HEK293 (cell line): ENCODE data around the gene S100A16.

Source experiments
- CTCF ChIP-seq: fragments of 450-650 bp; formaldehyde crosslinking; IDR thresholded peaks from 2 replicates; pipeline ENCODE4 v1.5.1; 2016; ENCODE audit warnings: missing biosample characterization, missing genetic modification characterization
- GLI2 ChIP-seq: fragments of 450-650 bp; formaldehyde crosslinking; IDR thresholded peaks from 2 replicates; pipeline ENCODE4; 2017; ENCODE audit warnings: missing biosample characterization, missing genetic modification characterization, low read depth, borderline replicate concordance
- PATZ1 ChIP-seq: fragments of 450-650 bp; formaldehyde crosslinking; IDR thresholded peaks from 2 replicates; pipeline ENCODE4 v1.5.1; 2016; ENCODE audit warnings: missing biosample characterization, missing genetic modification characterization
- SCRT1 ChIP-seq: fragments of 450-650 bp; formaldehyde crosslinking; IDR thresholded peaks from 2 replicates; pipeline ENCODE4 v1.5.1; 2016; ENCODE audit warnings: missing biosample characterization, missing genetic modification characterization, borderline replicate concordance
- SP2 ChIP-seq: fragments of 450-650 bp; formaldehyde crosslinking; IDR thresholded peaks from 2 replicates; pipeline ENCODE4 v1.5.1; 2016; ENCODE audit warnings: missing biosample characterization, missing genetic modification characterization
- SP7 ChIP-seq: fragments of 450-650 bp; formaldehyde crosslinking; IDR thresholded peaks from 2 replicates; pipeline ENCODE4 v1.5.1; 2016; ENCODE audit warnings: missing biosample characterization, missing genetic modification characterization
- TCF7L2 ChIP-seq: IDR thresholded peaks from 2 replicates; pipeline ENCODE4 v1.6.1; 2011; ENCODE audit warnings: low read depth, mild to moderate bottlenecking, inconsistent platforms, low read length, moderate library complexity, borderline replicate concordance
- ZBTB1 ChIP-seq: fragments of 450-650 bp; formaldehyde crosslinking; IDR thresholded peaks from 2 replicates; pipeline ENCODE4 v1.5.1; 2016; ENCODE audit warnings: missing biosample characterization, missing genetic modification characterization
- ZNF18 ChIP-seq: fragments of 450-650 bp; formaldehyde crosslinking; IDR thresholded peaks from 2 replicates; pipeline ENCODE4 v1.5.1; 2016; ENCODE audit warnings: missing biosample characterization, missing genetic modification characterization
- ZNF416 ChIP-seq: fragments of 450-650 bp; formaldehyde crosslinking; IDR thresholded peaks from 2 replicates; pipeline ENCODE4 v1.5.1; 2016; ENCODE audit warnings: missing biosample characterization, missing genetic modification characterization
- ZNF501 ChIP-seq: fragments of 450-650 bp; formaldehyde crosslinking; IDR thresholded peaks from 2 replicates; pipeline ENCODE4 v1.5.1; 2016; ENCODE audit warnings: missing biosample characterization, missing genetic modification characterization
- ZNF660 ChIP-seq: fragments of 450-650 bp; IDR thresholded peaks from 2 replicates; pipeline ENCODE4 v1.5.1; 2018; ENCODE audit warnings: missing biosample characterization, mild to moderate bottlenecking, missing genetic modification characterization
- ZNF677 ChIP-seq: fragments of 450-650 bp; IDR thresholded peaks from 2 replicates; pipeline ENCODE4 v1.5.0; 2018; ENCODE audit warnings: missing biosample characterization, mild to moderate bottlenecking, missing genetic modification characterization, moderate library complexity
- TF ChIP-seq, protein P1 (sequence below): fragments of 450-650 bp; formaldehyde crosslinking; IDR thresholded peaks from 2 replicates; pipeline ENCODE4 v1.5.1; 2016; ENCODE audit warnings: missing biosample characterization, missing genetic modification characterization

DNA sequence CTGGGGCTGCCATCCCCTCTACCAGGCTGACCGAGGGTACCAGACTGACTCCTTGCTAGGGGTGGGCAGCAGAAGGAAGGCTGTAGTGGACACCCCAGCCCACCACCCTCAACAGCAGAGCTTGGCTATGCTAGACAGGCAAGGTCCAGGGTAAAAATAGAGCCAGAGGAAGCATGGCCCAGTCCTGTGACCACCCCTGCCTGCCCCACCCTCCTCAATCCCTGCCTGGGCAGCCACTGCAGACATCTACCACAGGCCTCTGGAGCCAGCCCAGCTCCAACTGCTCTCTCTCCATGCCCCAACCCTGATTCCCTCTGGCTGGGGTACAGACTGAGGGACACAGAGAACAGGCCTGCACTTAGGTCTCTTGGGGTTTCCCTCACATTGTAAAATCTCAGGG lies 17.0 kb upstream of the S100A16 start:
- TF ChIP-seq CTCF (tag by site-specific recombination) = no peak
- TF ChIP-seq ZNF501 (tag by site-specific recombination) = no peak
- TF ChIP-seq SP7 (tag by site-specific recombination) = no peak
- TF ChIP-seq ZNF416 = no peak
- no peak for TF ChIP-seq ZBTB1 (tag by site-specific recombination)
- no peak for TF ChIP-seq PATZ1 (tag by site-specific recombination)
- TF ChIP-seq ZNF660 (tag by site-specific recombination) = no peak
- TF ChIP-seq ZNF18 = no peak
- TF ChIP-seq TCF7L2 = no peak
- TF ChIP-seq SP2 (tag by site-specific recombination) = no peak
- no peak for TF ChIP-seq ZNF677 (tag by site-specific recombination)
- no peak for TF ChIP-seq GLI2 (tag by site-specific recombination)
- TF ChIP-seq, protein P1, sequence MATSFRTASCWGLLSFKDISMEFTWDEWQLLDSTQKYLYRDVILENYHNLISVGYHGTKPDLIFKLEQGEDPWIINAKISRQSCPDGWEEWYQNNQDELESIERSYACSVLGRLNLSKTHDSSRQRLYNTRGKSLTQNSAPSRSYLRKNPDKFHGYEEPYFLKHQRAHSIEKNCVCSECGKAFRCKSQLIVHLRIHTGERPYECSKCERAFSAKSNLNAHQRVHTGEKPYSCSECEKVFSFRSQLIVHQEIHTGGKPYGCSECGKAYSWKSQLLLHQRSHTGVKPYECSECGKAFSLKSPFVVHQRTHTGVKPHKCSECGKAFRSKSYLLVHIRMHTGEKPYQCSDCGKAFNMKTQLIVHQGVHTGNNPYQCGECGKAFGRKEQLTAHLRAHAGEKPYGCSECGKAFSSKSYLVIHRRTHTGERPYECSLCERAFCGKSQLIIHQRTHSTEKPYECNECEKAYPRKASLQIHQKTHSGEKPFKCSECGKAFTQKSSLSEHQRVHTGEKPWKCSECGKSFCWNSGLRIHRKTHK (tag by site-specific recombination) = no peak
- no peak for TF ChIP-seq SCRT1
